ENCODE measurements around the gene TBC1D14.
A peak's percentile ranks its signal among the peaks of the same experiment; 100 is the strongest.

Gene TBC1D14

GRCh38 chr4:7049295-7049694, 139.7 kb downstream of the TBC1D14 start:
- no peak for DNase-seq

- DNase-seq, result no peak
These were observed 140.1 kb downstream of the TBC1D14 start for GRCh38 chr4:7049739-7050138.

GRCh38 chr4:7050481-7051143, 141.0 kb downstream of the TBC1D14 start:
- DNase-seq, result no peak

GRCh38 chr4:7051144-7051495, 141.5 kb downstream of the TBC1D14 start:
- DNase-seq, result no peak

- no peak for DNase-seq
These were observed 142.3 kb downstream of the TBC1D14 start for GRCh38 chr4:7051905-7052304.

GRCh38 chr4:7052313-7052712, 142.7 kb downstream of the TBC1D14 start:
- no peak for DNase-seq

- DNase-seq, result peak; percentile 80
These were observed 143.5 kb downstream of the TBC1D14 start for GRCh38 chr4:7052923-7053715.

GRCh38 chr4:7054106-7054880, 144.7 kb downstream of the TBC1D14 start:
- DNase-seq, result no peak

GRCh38 chr4:7055111-7055989, 145.7 kb downstream of the TBC1D14 start:
- DNase-seq, result no peak

- DNase-seq, result no peak
These were observed 146.3 kb downstream of the TBC1D14 start for GRCh38 chr4:7055990-7056325.

- no peak for DNase-seq
These were observed 149.2 kb downstream of the TBC1D14 start for GRCh38 chr4:7058792-7059191.

GRCh38 chr4:7059662-7060061, 150.0 kb downstream of the TBC1D14 start:
- DNase-seq, result peak; percentile 90

GRCh38 chr4:7060346-7061150, 150.9 kb downstream of the TBC1D14 start:
- no peak for DNase-seq

GRCh38 chr4:7061815-7062214, 152.2 kb downstream of the TBC1D14 start:
- no peak for DNase-seq

GRCh38 chr4:7062816-7063215, 153.2 kb downstream of the TBC1D14 start:
- no peak for DNase-seq

GRCh38 chr4:7063362-7063761, 153.7 kb downstream of the TBC1D14 start:
- DNase-seq, result no peak

GRCh38 chr4:7066006-7066405, 156.4 kb downstream of the TBC1D14 start:
- no peak for DNase-seq

GRCh38 chr4:7066493-7066892, 156.9 kb downstream of the TBC1D14 start:
- no peak for DNase-seq

- no peak for DNase-seq
These were observed 157.5 kb downstream of the TBC1D14 start for GRCh38 chr4:7067126-7067451.

- peak; percentile 99 for DNase-seq
These were observed 158.0 kb downstream of the TBC1D14 start, which contains the start of gene GRPEL1 for GRCh38 chr4:7067452-7068278. Gene GRPEL1, minus strand, starts transcription at chr4:7068064. Its CDS starts 32 bp downstream, at chr4:7068032.

- no peak for DNase-seq
These were observed 158.7 kb downstream of the TBC1D14 start for GRCh38 chr4:7068279-7068842.

Measured in GF-D8 (cell line).